Osteocyte (in vitro differentiated cells): ENCODE results near the gene FAM186B. TPM values are rescaled to one million over a fixed set of nuclear protein-coding genes. Genes with fewer than 3 reads are reported as not detected.

Source experiments
- DNase-seq: peaks from one replicate; pipeline ENCODE4 v3.0.0; 2021; ENCODE audit warnings: mixed read lengths; ENCODE audit not compliant: unreplicated experiment; ENCODE audit errors: extremely low spot score
- H3K27ac Mint-ChIP-seq: one replicate; pipeline ENCODE4 v1.8.0; 2021; ENCODE audit warnings: mild to moderate bottlenecking, mixed read lengths; ENCODE audit not compliant: unreplicated experiment
- H3K27me3 Mint-ChIP-seq: one replicate; pipeline ENCODE4 v1.8.0; 2021; ENCODE audit warnings: mixed read lengths; ENCODE audit not compliant: unreplicated experiment
- H3K36me3 Mint-ChIP-seq: one replicate; pipeline ENCODE4 v1.8.0; 2021; ENCODE audit warnings: mixed read lengths; ENCODE audit not compliant: unreplicated experiment
- H3K4me1 Mint-ChIP-seq: one replicate; pipeline ENCODE4 v1.8.0; 2021; ENCODE audit warnings: mixed read lengths; ENCODE audit not compliant: unreplicated experiment
- H3K4me3 Mint-ChIP-seq: one replicate; pipeline ENCODE4 v1.8.0; 2021; ENCODE audit warnings: mild to moderate bottlenecking, moderate library complexity, mixed read lengths; ENCODE audit not compliant: unreplicated experiment
- H3K9me3 Mint-ChIP-seq: one replicate; pipeline ENCODE4 v1.8.0; 2021; ENCODE audit warnings: mixed read lengths; ENCODE audit not compliant: unreplicated experiment
- CTCF ChIP-seq: fragments of 200-600 bp; sonication (generic); IDR thresholded peaks from 2 replicates; pipeline ENCODE4 v1.5.0; 2021; ENCODE audit warnings: antibody characterized with exemption, mild to moderate bottlenecking, moderate library complexity
- total RNA-seq: library from RNA; stranded (reverse); gene quantifications from 2 replicates; pipeline ENCODE4 v1.2.1, GENCODE V29; 2021

The FAM186B gene
- total RNA-seq, 1 donor from 2014 or later, result 0.30 TPM

DNA sequence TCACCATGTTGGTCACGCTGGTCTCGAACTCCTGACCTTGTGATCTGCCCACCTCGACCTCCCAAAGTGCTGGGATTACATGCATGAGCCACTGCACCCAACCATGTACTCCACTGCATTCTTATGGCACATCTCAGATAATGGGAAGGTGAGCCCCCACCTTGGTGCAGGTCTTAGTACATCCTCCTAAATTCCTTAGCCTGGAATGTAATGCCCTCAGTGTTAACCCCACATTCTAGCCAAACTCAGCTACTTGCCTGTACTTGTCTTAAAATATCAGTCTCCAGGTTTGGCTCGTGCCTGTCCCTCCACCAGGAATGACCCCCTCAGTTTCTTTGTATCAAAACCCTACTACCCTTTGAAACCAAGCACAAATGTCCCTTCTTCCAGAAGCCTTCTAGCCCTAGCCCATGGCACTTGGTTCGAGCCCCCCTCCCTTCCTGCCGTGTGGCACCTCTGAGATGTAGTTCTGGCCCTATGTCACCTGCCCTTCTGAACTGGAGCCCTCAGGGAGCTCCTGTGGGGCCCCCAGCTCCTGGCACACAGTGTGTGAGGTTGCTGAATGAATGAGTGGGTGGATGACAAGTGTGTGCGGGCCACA, 58.2 kb downstream of the FAM186B start:
- peaks cover 16% of the 10 kb centered on the region for H3K27me3 Mint-ChIP-seq
- H3K9me3 Mint-ChIP-seq, result no peaks in the 10 kb centered on the region
- no peak overlapping the region for H3K27ac Mint-ChIP-seq
- no peaks in the 10 kb centered on the region for H3K4me1 Mint-ChIP-seq
- no peaks in the 10 kb centered on the region for H3K36me3 Mint-ChIP-seq
- no peak for TF ChIP-seq CTCF
- DNase-seq, result no peak
- H3K4me3 Mint-ChIP-seq, result no peak overlapping the region

- Mint-ChIP-seq H3K9me3 (no peaks in the 10 kb centered on the region), H3K36me3 (no peaks in the 10 kb centered on the region), H3K27me3 (peaks cover 16% of the 10 kb centered on the region), H3K4me3 (no peak overlapping the region), H3K4me1 (no peaks in the 10 kb centered on the region), H3K27ac (no peak overlapping the region)
- no peak for TF ChIP-seq CTCF
- DNase-seq, result no peak
Observed at GRCh38 chr12:49546481-49546880, 59.0 kb downstream of the FAM186B start.

DNA sequence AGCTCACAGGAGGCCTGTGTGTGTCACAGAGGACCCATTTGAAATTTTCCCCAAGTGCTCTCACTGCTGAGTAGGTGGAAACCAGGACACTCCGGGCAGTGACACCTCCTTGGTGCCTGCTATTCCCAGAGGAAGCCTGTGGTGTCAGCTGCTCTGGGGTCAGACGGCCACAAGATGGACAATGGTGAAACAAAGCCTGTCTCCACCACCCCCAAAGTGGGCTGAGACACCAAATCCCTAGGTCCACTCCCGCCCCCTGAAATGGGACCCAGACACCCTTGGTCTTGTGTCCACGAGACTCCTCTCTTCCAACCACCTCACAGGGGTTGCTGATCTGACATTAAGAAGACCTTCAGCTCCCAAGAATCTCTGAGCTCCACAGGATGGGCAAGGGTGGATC, 59.6 kb downstream of the FAM186B start:
- no peak for TF ChIP-seq CTCF
- H3K27me3 Mint-ChIP-seq, result peaks cover 16% of the 10 kb centered on the region
- no peak for DNase-seq

DNA sequence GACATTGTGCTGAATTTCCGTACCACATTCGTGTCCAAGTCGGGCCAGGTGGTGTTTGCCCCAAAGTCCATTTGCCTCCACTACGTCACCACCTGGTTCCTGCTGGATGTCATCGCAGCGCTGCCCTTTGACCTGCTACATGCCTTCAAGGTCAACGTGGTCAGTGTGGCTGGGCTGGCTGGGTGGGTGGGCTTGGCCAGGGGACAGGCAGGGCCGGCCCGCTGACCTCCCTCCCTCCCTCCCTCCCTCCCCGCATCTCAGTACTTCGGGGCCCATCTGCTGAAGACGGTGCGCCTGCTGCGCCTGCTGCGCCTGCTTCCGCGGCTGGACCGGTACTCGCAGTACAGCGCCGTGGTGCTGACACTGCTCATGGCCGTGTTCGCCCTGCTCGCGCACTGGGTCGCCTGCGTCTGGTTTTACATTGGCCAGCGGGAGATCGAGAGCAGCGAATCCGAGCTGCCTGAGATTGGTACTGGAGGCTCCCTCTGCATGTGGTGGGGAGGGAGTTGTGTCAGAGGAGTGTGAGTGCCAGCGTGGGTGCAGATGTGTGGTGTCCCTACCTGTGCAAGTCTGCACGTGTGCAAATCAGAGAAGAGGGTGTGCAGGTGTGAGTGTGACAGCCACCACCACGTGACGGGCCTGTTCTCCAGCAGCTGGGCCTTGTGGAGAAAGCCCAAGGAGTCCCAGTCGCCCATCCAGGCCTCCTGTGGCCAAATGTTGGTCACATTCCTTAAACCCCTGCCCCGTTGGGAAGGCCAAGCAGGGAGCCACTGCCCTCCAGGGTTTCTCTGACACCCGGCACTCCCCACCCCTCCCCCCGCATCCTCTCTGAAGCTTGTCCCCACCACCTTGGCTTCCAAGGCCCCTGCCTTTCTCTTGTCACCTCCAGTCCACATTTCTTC, 61.3 kb downstream of the FAM186B start:
- Mint-ChIP-seq H3K9me3 (no peaks in the 10 kb centered on the region), H3K4me1 (peaks cover 2% of the 10 kb centered on the region), H3K4me3 (no peak overlapping the region), H3K27me3 (peaks cover 23% of the 10 kb centered on the region), H3K27ac (no peak overlapping the region), H3K36me3 (no peaks in the 10 kb centered on the region)
- TF ChIP-seq CTCF, result no peak
- no peak for DNase-seq

More for the DNA sequence above, 59.6 kb downstream of the FAM186B start:
- Mint-ChIP-seq H3K27ac (no peak overlapping the region), H3K36me3 (no peaks in the 10 kb centered on the region), H3K4me1 (no peaks in the 10 kb centered on the region), H3K9me3 (no peaks in the 10 kb centered on the region), H3K4me3 (no peak overlapping the region)

GRCh38 chr12:49543221-49543913, 62.1 kb downstream of the FAM186B start:
- peaks cover 2% of the 10 kb centered on the region for H3K4me1 Mint-ChIP-seq
- H3K36me3 Mint-ChIP-seq, result no peaks in the 10 kb centered on the region
- TF ChIP-seq CTCF, result no peak
- H3K27ac Mint-ChIP-seq, result no peak overlapping the region
- no peaks in the 10 kb centered on the region for H3K9me3 Mint-ChIP-seq
- peaks cover 24% of the 10 kb centered on the region for H3K27me3 Mint-ChIP-seq
- no peak overlapping the region for H3K4me3 Mint-ChIP-seq
- DNase-seq, result no peak
